GM15510 (cell line): ENCODE measurements around the gene SIVA1.

Source experiments
- POLR2A ChIP-seq: IDR thresholded peaks from 3 replicates; pipeline ENCODE4 v1.6.1; 2011; ENCODE audit warnings: borderline replicate concordance; ENCODE audit not compliant: insufficient read length; ENCODE audit errors: extremely low read depth

Gene SIVA1

DNA sequence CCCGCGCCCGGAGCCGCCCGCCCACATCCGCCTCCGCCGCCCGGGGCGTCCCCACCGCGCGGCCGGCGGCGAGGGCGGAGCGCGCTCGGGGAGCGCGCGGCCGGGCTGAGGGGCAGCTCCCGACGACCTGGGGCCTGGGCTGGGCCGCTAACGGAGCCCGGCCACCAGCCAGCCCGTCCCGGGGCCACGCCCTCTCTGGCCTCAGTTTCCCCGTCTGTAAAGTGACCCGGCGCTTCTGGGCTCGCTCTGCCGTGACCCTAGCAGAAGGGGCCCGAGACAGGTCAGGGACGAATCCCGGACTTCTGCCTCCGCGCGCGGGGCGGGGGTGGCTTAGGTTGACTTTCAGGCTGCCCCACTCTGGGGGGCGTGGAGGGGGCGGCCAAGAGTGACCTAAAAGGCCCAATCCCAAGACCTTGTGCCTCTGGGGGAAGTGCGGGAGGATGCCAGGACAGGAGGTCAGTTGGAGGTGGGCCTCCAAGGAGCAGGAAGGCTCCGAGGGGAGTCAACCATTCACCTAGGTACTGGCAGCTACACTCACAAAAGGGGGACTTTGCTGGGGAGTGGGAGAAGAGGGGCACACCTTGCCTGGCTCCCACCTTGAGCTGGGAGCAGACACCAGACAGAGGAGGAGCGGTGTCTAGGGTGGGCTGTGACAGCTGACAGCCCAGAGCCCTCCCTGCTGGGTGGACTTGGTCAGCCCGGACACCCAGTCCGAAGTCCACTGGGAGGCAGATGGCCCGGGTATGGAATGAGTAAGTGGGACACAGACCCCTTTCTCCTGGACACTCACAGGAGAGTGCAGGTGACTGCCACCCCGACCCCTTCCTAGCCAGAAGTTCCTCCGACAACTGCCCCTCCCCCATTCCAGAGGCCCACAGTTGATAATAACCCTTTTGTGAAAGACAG lies 43.1 kb downstream of the SIVA1 start:
- TF ChIP-seq POLR2A, result peak; percentile 62

DNA sequence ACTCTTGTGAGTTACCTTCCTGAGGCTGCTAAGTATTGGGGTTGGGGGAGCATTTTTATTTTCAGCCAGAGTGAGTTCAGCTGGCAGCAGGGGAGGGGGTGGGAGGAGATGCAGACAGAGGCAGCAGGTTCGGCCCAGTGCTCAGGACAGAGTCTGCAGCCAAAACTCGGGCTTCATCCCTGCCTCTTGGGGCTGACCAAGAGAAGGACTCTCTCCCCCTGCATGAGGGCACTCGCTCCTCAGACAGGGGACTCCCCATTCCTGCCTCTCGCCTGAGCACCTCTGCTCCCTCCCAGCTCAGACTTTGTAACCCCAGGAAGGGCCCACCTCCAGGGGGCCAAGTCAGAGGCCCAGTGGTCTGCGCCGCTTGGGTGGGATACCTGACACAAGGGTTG lies 43.7 kb downstream of the SIVA1 start:
- TF ChIP-seq POLR2A, result no peak

DNA sequence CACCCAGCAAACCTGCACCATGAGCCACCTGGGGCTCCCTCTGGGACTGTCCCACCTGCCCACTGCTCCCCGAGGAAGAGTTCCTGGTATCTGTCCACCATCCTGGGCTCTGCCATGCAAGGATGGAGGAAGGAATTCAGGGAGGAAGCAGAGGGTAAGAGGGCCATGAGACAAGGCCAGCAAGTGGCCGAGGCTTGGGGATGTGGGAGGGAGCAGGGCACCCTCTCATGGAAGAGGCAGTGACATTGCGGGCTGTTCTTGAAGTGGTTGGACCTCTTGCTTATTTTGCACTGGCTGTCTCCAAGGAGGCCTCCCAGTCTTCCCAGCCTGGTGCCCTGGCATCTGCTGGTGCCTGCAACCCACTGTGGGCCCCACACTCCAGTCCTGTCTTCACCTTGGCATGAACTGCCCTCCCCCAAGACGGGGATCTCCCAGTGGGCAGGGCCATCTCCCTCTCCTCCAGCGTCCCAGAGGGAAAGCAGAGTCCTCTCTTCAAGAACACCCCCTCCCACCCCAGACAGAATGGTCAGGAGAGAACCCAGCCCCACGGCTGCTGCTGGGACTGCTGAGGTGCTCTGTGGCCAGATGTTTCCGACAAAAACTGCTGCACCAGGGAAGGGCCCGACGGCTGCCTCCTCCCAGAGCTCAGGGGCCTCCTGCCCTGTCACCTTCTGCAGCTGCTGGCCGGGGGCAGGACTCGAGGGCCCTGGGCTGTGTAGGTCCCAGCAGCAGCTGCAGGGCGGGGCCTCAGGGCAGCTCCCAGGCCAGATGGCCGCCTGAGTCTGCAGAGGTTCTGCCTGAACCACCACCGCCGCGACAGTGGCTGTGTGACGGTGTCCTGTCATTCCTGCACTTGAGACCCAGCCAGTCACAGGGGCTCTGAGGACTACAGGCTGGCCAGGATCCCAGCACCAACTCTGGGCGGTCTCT lies 44.4 kb downstream of the SIVA1 start:
- TF ChIP-seq POLR2A, result no peak

DNA sequence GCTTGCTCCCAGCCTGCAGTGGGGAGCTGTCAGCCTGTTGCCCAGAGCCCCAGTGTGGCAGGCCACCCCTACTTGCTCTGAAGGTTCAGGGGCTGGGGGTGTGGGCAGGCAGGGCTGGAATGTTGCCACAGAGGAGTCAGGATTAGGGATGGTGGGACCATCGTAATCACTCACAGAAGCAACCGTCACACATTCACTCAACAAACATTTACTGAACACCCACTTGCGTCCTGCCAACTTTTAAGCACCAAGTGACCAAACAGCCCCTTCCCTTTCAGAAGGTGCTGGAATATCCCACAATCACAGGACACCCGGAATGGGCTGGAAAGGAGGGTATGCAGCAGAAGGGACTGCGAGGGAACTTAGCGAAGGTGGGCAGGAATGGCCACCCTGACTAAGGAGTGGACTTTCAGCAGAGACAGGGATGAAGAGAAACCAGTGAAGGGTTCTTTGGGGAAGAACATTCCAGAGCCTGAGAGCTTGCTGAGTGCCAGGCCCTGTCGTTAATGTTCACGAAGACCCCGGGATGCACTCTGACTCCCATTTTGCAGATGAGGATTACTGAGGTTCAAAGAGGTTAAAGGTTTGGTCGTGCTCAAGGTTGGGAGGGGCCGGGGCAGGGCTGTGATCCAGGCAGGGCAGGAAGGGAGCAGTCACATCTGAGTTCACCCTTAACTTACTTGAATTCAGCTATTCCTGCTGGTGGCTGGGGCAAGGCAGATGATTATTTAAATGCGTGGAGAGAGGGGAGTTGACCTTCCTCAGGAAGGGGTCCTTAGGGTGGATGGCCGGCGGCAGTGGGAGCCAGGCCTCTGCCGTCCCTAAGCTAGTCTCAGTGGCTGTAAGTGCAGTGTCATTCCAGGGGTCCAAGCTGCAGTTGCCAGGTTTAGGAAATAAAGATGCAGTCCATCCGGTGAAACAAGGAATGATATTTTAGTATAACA lies 45.6 kb downstream of the SIVA1 start:
- TF ChIP-seq POLR2A, result no peak

DNA sequence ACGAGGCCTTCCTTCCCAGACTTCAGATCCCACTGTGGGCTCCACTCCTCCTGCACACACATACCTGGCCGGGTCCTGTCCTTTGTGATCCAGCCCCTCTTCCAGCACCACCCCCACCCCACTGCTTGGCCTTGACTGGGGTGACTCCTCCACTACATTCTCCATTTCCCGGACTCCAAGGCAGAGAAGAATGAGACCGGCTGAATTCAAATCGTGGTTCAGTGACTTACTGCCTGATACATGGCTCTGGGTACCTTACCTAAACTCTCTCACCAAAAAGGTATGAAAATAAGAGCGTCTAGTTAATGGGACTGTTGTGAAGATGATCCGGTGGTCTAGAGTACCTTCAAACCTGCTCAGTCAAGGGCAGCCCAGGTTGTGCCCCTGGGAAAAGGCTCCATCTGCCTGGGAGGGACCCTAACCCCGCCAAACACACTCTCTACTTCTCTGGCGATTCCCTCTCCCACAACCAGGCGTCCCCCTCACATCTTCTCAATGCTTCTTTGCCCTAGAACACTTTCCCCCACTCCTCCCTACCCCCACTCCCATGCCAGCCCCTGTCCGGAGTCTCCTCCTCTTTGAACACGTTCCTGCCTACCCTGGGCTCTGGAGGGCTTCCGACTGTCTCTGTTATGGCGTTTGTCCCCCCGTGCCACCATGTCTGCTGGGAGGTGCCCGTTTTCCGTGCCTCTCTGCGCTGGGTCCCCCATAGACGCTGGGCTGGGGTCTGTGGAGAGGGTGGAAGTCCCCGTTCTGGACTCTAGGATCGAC lies 46.5 kb downstream of the SIVA1 start:
- TF ChIP-seq POLR2A, result no peak

DNA sequence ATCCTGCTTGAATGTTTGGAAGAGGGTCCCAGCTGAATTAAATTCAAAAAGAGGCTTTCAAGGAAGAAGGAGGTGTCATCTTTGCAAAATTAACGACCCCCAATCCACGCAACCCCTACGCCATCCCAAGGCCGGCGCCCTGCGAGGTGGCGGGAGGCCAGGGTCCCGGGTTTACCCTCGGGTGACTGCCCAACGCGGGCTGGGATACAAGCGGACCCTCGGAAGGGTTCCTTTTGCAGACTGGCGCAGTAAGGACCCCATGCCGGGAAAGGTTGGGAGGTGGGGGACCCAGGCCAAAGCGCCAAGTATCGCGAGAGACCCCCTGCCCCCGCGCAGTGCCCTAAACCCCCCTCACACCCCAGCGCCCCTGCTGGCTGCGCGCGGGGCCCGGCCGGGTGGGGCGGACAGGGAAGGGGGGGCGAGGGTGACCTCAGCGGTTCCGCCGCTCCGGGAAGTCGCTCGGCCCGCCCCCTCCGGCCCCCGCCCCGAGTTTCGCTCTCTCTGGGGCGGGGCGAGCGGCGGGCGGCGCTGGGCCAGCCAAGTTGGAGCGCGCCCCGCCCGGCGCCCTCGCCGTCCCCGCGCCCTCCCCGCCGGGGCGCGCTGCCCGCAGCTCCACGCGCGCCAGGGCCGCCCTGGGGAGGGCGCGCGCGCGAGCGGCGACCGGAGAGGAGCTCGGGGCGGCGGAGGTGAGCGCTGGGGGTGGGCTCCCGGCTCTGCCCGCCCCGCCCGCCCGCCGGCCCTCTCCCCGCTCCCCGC lies 47.2 kb downstream of the SIVA1 start:
- TF ChIP-seq POLR2A, result no peak

DNA sequence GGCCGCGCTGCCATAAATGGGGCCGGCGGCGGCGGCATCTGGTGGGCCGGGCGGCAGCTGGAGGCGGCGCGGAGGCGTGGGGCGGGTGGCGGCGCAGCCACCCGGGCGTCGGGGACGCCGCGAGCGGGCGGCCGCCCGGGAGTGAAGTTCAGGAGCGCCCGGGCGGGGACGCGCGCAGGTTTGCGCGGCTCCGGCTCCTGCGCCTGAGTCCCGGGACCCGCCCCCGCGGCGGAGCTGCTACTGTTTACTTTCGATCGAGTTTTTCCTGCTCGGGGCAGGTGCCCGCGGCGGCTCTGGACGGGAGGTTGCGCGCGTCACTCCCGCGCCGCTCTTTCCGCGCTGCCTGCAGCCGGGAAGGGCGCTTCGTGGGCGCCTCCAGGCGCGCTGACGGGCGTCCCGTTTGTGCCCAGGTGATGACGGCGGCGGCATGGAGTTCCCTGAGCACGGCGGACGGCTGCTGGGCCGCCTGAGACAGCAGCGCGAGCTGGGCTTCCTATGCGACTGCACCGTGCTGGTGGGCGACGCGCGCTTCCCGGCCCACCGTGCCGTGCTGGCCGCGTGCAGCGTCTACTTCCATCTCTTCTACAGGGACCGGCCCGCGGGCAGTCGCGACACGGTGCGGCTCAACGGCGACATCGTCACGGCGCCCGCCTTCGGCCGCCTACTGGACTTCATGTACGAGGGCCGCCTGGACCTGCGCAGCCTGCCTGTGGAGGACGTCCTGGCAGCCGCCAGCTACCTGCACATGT lies 48.0 kb downstream of the SIVA1 start, which contains the start of gene ZBTB42:
TSS of gene ZBTB42 (plus strand) at position 331 of the 749 bp plus-strand sequence. CDS start at position 428, 97 bp downstream.
- TF ChIP-seq POLR2A, result peak; percentile 36

DNA sequence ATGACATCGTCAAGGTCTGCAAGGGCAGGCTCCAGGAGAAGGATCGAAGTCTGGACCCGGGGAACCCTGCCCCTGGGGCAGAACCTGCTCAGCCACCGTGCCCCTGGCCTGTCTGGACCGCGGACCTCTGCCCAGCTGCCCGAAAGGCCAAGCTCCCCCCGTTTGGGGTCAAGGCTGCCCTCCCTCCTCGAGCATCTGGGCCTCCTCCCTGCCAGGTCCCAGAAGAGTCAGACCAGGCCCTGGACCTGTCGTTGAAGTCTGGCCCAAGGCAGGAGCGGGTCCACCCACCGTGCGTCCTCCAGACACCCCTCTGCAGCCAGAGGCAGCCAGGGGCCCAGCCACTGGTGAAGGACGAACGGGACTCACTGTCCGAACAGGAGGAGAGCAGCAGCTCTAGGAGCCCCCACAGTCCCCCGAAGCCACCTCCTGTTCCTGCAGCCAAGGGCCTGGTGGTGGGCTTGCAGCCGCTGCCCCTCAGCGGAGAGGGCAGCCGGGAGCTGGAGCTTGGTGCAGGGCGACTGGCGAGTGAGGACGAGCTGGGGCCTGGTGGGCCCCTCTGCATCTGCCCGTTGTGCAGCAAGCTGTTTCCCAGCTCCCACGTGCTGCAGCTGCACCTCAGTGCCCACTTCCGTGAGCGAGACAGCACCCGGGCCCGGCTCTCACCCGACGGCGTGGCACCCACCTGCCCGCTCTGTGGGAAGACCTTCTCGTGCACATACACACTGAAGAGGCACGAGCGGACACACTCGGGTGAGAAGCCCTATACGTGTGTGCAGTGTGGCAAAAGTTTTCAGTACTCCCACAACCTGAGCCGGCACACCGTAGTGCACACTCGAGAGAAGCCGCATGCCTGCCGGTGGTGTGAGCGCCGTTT lies 48.8 kb downstream of the SIVA1 start:
- TF ChIP-seq POLR2A, result no peak

DNA sequence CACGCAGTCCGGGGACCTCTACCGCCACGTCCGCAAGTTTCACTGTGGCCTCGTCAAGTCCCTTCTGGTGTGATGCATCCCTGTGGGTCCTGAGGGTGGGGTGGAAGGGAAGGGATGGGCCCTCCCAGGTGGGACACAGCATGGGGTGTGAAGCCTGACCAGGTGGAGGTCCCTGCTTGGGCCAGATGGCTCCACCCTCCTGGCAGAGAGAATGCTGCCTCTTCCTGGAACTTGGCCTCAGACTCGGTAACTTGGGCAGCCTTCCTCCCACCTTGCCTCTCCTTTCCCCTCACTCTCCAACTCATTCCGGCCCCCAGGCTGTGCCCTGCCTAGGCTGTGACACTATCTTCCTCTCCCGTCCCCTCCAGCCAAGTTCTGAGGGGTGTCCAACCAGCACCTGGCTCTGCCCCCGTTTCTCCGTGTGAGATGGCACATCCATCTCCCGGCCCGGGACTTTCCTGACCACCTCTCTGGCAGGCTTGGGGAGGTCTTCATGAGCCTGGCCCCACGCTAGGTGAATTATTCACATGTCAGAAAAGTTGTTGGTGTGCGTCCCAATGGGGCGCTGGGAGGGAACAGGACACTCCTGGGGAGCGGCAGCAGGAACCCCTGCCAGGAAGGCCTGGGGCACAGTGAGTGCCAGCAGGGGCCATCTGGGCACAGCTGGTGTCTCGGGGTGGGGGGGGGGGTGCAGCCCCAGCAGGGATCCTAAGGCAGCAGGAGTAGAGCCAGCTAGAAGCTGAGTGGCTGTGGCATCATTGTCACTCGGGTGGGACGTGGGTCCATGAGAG lies 49.6 kb downstream of the SIVA1 start:
- TF ChIP-seq POLR2A, result no peak

DNA sequence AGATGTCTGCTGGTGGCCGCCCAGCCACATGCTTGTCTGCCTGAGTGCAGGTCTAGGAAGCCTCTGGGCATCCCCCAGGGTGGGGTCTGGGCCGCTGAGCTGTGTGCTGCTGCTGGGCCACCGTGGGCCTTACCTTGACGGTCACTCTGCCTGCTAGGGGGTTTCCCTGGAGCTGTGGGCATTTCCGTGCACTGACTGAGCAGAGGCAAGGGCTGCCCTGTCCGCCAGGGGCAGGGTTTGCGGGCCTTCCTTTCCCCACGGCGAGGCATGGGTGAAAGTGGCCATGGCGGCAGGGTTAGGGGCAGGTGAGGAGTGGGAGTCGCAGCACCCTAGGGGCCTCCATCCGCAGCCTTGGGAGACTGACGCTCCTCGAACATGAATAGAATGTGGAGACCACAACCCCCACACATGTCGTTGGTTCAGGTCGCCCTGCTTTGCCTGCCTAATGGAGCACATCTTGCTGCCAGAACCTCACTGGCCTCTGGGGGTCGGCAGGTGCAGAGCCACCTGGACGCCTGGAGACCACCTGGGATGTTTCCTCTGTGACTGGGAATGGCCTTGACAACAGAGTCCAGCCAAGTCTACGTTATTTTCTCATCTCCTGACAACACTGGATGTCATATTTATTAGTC lies 50.4 kb downstream of the SIVA1 start:
- TF ChIP-seq POLR2A, result no peak
